AML-193 (cell line): ENCODE results near the gene PROC.
A peak's percentile ranks its signal among the peaks of the same experiment; 100 is the strongest.
"Not testable (repeated sequence)": the region's sequence is repeated elsewhere in the genome, so short reads cannot be mapped to it uniquely, and the experiment has no call there.

Experiments
- DNase-seq, 2 experiments: peaks; one replicate each; lab custom pipeline; 2025; lab: John Stamatoyannopoulos, UW

Gene PROC

GRCh38 chr2:127427376-127428056, 9.3 kb downstream of the PROC start:
- DNase-seq, result no peak

- DNase-seq, result no peak
Measured at GRCh38 chr2:127428057-127428814, 10.0 kb downstream of the PROC start.

GRCh38 chr2:127428815-127429109, 10.5 kb downstream of the PROC start:
- no peak for DNase-seq

GRCh38 chr2:127429291-127429690, 11.1 kb downstream of the PROC start:
- DNase-seq, result no peak

GRCh38 chr2:127429844-127430425, 11.7 kb downstream of the PROC start:
- DNase-seq, result no peak

GRCh38 chr2:127431408-127432023, 13.3 kb downstream of the PROC start:
- DNase-seq, result no peak

GRCh38 chr2:127434515-127434914, 16.3 kb downstream of the PROC start:
- DNase-seq, result no peak

GRCh38 chr2:127437056-127437455, 18.8 kb downstream of the PROC start:
- no peak for DNase-seq

GRCh38 chr2:127437781-127438726, 19.8 kb downstream of the PROC start:
- no peak for DNase-seq

- no peak for DNase-seq
Measured at GRCh38 chr2:127439343-127439742, 21.1 kb downstream of the PROC start.

- no peak for DNase-seq
Measured at GRCh38 chr2:127448526-127448925, 30.3 kb downstream of the PROC start.

- DNase-seq, result no peak
Measured at GRCh38 chr2:127449414-127449813, 31.2 kb downstream of the PROC start.

- DNase-seq, result no peak
Measured at GRCh38 chr2:127449898-127450297, 31.7 kb downstream of the PROC start.

GRCh38 chr2:127451981-127452380, 33.8 kb downstream of the PROC start:
- DNase-seq, result no peak

GRCh38 chr2:127452423-127452822, 34.2 kb downstream of the PROC start:
- DNase-seq, result not testable (repeated sequence)

- DNase-seq, result no peak
Measured at GRCh38 chr2:127453013-127453391, 34.8 kb downstream of the PROC start.

GRCh38 chr2:127453392-127454171, 35.4 kb downstream of the PROC start:
- DNase-seq, result peak; percentile 35 to 49

GRCh38 chr2:127454595-127455565, 36.7 kb downstream of the PROC start:
- DNase-seq, result no peak

- no peak for DNase-seq
Measured at GRCh38 chr2:127455566-127456493, 37.6 kb downstream of the PROC start.
